ENCODE data around the gene PGPEP1. TPM values are rescaled to one million over a fixed set of nuclear protein-coding genes. Genes with fewer than 3 reads are reported as not detected.

The PGPEP1 gene
- total RNA-seq, 1 donor from 2014 or later: 32.1 TPM

DNA sequence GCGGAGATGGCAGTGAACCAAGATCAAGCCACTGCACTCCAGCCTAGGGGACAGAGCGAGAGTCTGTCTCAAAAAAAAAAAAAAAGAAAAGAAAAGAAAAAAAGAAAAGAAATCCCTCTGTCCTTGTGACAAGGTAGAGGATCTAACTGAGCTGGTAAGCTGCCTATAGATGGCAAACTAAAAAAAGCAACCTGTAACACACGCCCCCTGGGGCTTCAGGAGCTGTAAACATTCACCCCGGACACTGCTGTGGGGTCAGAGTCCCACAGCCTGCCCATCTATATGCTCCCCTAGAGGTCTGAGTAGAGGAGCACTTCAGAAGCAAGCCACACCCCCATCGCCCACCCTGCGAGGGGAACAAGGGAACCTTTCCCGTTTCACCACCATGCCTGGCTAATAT is 4.3 kb upstream of the PGPEP1 start:
- Mint-ChIP-seq H3K27me3 (ENCODE audit: unreplicated experiment) (peaks cover 3% of the 10 kb centered on the region), H3K27ac (ENCODE audit: unreplicated experiment) (no peak overlapping the region), H3K9me3 (ENCODE audit: unreplicated experiment) (no peaks in the 10 kb centered on the region), H3K4me1 (ENCODE audit: unreplicated experiment) (peaks cover 3% of the 10 kb centered on the region), H3K4me3 (ENCODE audit: unreplicated experiment) (no peak overlapping the region), H3K36me3 (ENCODE audit: low read depth, unreplicated experiment) (peaks cover 3% of the 10 kb centered on the region)
- no peak for DNase-seq (ENCODE audit: low spot score)
- TF ChIP-seq, protein P1, sequence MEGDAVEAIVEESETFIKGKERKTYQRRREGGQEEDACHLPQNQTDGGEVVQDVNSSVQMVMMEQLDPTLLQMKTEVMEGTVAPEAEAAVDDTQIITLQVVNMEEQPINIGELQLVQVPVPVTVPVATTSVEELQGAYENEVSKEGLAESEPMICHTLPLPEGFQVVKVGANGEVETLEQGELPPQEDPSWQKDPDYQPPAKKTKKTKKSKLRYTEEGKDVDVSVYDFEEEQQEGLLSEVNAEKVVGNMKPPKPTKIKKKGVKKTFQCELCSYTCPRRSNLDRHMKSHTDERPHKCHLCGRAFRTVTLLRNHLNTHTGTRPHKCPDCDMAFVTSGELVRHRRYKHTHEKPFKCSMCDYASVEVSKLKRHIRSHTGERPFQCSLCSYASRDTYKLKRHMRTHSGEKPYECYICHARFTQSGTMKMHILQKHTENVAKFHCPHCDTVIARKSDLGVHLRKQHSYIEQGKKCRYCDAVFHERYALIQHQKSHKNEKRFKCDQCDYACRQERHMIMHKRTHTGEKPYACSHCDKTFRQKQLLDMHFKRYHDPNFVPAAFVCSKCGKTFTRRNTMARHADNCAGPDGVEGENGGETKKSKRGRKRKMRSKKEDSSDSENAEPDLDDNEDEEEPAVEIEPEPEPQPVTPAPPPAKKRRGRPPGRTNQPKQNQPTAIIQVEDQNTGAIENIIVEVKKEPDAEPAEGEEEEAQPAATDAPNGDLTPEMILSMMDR (IDR thresholded peaks at IDR 0.05; ENCODE audit: unreplicated experiment): no peak

GRCh38 chr19:18338541-18338940 is 1.9 kb upstream of the PGPEP1 start:
- peaks cover 9% of the 10 kb centered on the region for H3K4me1 Mint-ChIP-seq (ENCODE audit: unreplicated experiment)

GRCh38 chr19:18339723-18340122 is 675 bp upstream of the PGPEP1 start:
- Mint-ChIP-seq H3K4me3 (ENCODE audit: unreplicated experiment) (peak overlapping the region; percentile 88), H3K9me3 (ENCODE audit: unreplicated experiment) (no peaks in the 10 kb centered on the region), H3K36me3 (ENCODE audit: low read depth, unreplicated experiment) (peaks cover 9% of the 10 kb centered on the region), H3K4me1 (ENCODE audit: unreplicated experiment) (peaks cover 9% of the 10 kb centered on the region), H3K27ac (ENCODE audit: unreplicated experiment) (no peak overlapping the region), H3K27me3 (ENCODE audit: unreplicated experiment) (peaks cover 5% of the 10 kb centered on the region)
- TF ChIP-seq, protein P1 (IDR thresholded peaks at IDR 0.05; ENCODE audit: unreplicated experiment): no peak
- no peak for DNase-seq (ENCODE audit: low spot score)

More at GRCh38 chr19:18338541-18338940, 1.9 kb upstream of the PGPEP1 start:
- H3K4me3 Mint-ChIP-seq (ENCODE audit: unreplicated experiment): no peak overlapping the region
- H3K27me3 Mint-ChIP-seq (ENCODE audit: unreplicated experiment): peaks cover 5% of the 10 kb centered on the region
- TF ChIP-seq, protein P1 (IDR thresholded peaks at IDR 0.05; ENCODE audit: unreplicated experiment): no peak
- H3K9me3 Mint-ChIP-seq (ENCODE audit: unreplicated experiment): no peaks in the 10 kb centered on the region
- no peak for DNase-seq (ENCODE audit: low spot score)
- H3K27ac Mint-ChIP-seq (ENCODE audit: unreplicated experiment): no peak overlapping the region
- peaks cover 3% of the 10 kb centered on the region for H3K36me3 Mint-ChIP-seq (ENCODE audit: low read depth, unreplicated experiment)

DNA sequence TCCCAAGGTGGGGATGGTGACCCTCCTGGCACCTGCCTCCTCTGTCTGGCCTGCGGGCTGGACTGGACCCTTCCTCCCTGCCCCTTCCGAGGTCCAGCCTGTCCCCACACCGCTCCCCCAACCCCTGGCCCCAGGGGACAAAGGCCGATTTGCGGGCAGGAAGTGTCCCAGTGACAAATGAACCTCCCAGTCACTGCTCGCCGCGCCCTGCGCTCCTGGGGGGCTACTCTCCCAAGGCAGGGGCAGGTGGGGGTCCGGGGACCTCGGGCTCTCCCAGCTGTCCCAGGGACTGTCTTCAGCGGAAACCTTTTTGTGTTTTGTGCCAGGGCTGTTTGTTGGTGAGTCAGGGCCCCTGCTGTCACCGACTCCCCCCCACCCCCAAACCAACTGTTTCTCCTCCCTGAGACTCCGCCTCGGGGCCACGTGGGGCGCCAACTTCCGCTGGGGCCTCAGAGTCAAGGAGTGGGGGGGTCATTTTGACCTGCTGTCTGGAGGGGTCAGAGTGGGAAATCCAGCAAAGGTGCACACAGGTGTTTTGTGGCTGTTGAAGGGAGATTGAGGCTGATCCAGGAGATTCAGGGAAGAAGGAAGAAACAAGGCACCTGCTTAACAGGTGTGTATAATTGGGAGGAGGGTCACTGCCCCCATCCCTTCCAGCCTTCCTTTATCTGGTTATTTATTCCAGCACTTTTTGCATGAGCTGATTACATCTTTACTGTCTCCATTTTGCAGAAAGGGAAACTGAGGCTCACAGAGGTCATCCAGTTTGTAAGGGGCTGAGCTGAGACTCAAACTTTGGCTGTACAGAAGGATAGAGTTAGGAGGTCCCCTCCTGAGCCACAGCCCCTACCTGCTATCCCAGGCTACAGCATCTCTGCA is 831 bp downstream of the PGPEP1 start:
- Mint-ChIP-seq H3K9me3 (ENCODE audit: unreplicated experiment) (no peaks in the 10 kb centered on the region), H3K4me3 (ENCODE audit: unreplicated experiment) (peak overlapping the region; percentile 85), H3K27me3 (ENCODE audit: unreplicated experiment) (peaks cover 8% of the 10 kb centered on the region), H3K4me1 (ENCODE audit: unreplicated experiment) (peaks cover 13% of the 10 kb centered on the region), H3K36me3 (ENCODE audit: low read depth, unreplicated experiment) (peaks cover 9% of the 10 kb centered on the region), H3K27ac (ENCODE audit: unreplicated experiment) (no peak overlapping the region)
- no peak for DNase-seq (ENCODE audit: low spot score)
- TF ChIP-seq, protein P1 (IDR thresholded peaks at IDR 0.05; ENCODE audit: unreplicated experiment): no peak

DNA sequence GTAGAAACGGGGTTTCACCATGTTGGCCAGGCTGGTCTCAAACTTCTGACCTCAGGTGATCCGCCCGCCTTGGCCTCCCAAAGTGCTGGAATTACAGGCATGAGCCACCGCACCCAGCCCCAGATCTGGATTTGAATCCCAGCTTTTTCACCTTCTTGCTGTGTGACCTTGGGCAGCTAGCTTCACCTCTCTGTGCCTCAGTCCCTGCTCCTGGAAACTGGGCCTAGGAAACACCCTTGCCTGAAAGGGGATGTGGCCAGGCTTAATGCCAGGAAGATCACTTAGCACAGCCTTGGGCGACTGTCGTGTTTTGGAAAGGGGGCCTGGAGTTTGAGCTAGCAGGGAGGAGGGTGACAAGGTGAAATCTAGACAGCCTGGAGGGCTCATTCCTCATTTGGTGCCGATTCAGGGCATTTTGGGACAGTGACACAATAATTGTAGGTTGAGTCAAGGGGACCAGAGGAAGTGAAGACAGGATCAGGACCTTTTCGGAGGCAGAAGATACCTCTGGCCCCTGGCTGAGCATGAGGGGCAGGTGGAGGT is 1.8 kb downstream of the PGPEP1 start:
- Mint-ChIP-seq H3K4me1 (ENCODE audit: unreplicated experiment) (peaks cover 14% of the 10 kb centered on the region), H3K9me3 (ENCODE audit: unreplicated experiment) (no peaks in the 10 kb centered on the region), H3K4me3 (ENCODE audit: unreplicated experiment) (peak overlapping the region; percentile 50), H3K36me3 (ENCODE audit: low read depth, unreplicated experiment) (peaks cover 9% of the 10 kb centered on the region), H3K27me3 (ENCODE audit: unreplicated experiment) (peaks cover 8% of the 10 kb centered on the region), H3K27ac (ENCODE audit: unreplicated experiment) (no peak overlapping the region)
- TF ChIP-seq, protein P1 (IDR thresholded peaks at IDR 0.05; ENCODE audit: unreplicated experiment): no peak
- no peak for DNase-seq (ENCODE audit: low spot score)
